Measurements from ENCODE around the gene ST8SIA3.

DNA sequence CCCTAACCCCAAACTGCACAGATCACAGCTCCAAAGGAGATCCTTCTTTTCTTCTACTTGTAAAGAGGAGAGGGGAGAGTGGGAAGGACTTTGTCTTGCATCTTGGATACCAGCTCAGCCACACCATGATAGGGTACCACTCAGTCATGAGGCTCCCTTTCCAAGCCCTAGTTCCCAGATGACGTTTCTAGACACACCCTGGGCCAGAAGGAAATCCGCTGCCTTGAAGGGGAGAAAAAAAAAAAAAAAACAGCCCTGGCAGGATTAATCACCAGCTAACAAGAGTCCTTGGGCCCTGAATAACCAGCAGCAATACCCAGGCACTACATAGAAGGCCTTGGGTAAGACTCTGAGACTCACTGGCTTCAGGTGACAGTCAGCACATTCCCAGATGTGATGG lies 36.9 kb downstream of the ST8SIA3 start:
- TF ChIP-seq, protein P1, sequence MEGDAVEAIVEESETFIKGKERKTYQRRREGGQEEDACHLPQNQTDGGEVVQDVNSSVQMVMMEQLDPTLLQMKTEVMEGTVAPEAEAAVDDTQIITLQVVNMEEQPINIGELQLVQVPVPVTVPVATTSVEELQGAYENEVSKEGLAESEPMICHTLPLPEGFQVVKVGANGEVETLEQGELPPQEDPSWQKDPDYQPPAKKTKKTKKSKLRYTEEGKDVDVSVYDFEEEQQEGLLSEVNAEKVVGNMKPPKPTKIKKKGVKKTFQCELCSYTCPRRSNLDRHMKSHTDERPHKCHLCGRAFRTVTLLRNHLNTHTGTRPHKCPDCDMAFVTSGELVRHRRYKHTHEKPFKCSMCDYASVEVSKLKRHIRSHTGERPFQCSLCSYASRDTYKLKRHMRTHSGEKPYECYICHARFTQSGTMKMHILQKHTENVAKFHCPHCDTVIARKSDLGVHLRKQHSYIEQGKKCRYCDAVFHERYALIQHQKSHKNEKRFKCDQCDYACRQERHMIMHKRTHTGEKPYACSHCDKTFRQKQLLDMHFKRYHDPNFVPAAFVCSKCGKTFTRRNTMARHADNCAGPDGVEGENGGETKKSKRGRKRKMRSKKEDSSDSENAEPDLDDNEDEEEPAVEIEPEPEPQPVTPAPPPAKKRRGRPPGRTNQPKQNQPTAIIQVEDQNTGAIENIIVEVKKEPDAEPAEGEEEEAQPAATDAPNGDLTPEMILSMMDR (IDR thresholded peaks at IDR 0.05): no peak
- TF ChIP-seq POLR2A (IDR thresholded peaks at IDR 0.05): no peak

All from heart left ventricle (tissue), 13 donors.